Endothelial cell of umbilical vein (primary cell): ENCODE measurements around the gene MORF4L1.

Experiments
- CTCF ChIP-seq, 2 donors: IDR thresholded peaks; 1 replicate in 1 of 2; 2 replicates in 1 of 2; pipeline ENCODE4 v1.5.1; 2011; ENCODE audit warnings: low read length in 2 of 2, mild to moderate bottlenecking in 2 of 2, moderate library complexity in 2 of 2, control low read depth in 1 of 2, inconsistent platforms in 1 of 2, low read depth in 1 of 2; ENCODE audit not compliant: insufficient read depth in 1 of 2; ENCODE audit errors: extremely low read depth in 1 of 2
- EZH2 ChIP-seq: IDR thresholded peaks from 2 replicates; pipeline ENCODE4 v1.6.1; 2012; ENCODE audit warnings: borderline replicate concordance, low read depth, mild to moderate bottlenecking, moderate library complexity, low read length, inconsistent platforms; ENCODE audit not compliant: severe bottlenecking
- JUN ChIP-seq: IDR thresholded peaks from 2 replicates; pipeline ENCODE4 v1.6.1; 2011; ENCODE audit warnings: borderline replicate concordance, low read depth; ENCODE audit not compliant: insufficient read length, insufficient read depth
- MYC ChIP-seq: IDR thresholded peaks from one replicate; pipeline ENCODE4 v1.6.1; 2011; ENCODE audit warnings: mild to moderate bottlenecking, low read depth, low read length
- POLR2A ChIP-seq: IDR thresholded peaks from 2 replicates; pipeline ENCODE4 v1.6.1; 2012; ENCODE audit warnings: low read depth, mild to moderate bottlenecking, control low read depth, low read length
- POLR2AphosphoS5 ChIP-seq: IDR thresholded peaks from 2 replicates; pipeline ENCODE4 v1.6.1; 2012; ENCODE audit warnings: low read depth, mild to moderate bottlenecking, control low read depth, low read length, moderate library complexity; ENCODE audit not compliant: insufficient read depth

- TF ChIP-seq CTCF (IDR thresholded peaks at IDR 0.05; ENCODE audit: extremely low read depth in 1 of 2, insufficient read depth in 1 of 2, low read depth in 1 of 2, low read length in 2 of 2) (no peak), JUN (no peak), EZH2 (no peak), POLR2AphosphoS5 (no peak), POLR2A (no peak), MYC (no peak)
Observed at GRCh38 chr15:78915341-78916087, 42.8 kb downstream of the MORF4L1 start.
